Measurements from ENCODE around the gene SFTPA2.
A peak's percentile ranks its signal among the peaks of the same experiment; 100 is the strongest.
"Not testable (repeated sequence)": the region's sequence is repeated elsewhere in the genome, so short reads cannot be mapped to it uniquely, and the experiment has no call there.

Gene SFTPA2

DNA sequence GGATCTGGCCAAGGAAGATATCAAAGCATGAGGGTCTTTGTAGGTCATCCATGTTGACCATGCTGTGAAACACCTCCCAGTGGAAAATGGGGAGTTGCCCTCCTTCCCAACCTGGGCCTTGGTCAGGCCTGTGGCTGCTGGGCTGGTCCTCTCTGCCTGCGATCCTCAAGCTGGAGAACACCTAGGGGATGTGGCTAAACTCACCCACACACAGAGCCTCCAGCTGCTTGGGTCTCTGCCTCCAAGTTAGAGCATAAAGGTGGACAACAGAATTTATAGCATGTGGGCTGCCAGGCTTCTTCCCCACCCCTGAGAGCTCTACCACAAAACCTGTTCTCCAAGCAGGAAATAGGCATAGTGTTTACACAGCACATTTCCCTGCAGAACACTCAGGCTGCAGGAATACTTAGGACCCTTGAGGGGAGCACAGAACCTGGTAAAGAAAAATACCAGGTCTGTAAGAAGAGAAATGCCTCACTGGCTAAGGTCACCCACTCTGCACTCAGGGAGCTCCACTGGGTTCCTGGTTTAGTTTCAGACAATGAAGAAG lies at the start of gene SFTPA2:
Gene SFTPA2 (minus strand): TSS at position 248 of the 550 bp plus-strand sequence. CDS start 924 bp downstream, outside the sequence.
- no peak for DNase-seq

DNA sequence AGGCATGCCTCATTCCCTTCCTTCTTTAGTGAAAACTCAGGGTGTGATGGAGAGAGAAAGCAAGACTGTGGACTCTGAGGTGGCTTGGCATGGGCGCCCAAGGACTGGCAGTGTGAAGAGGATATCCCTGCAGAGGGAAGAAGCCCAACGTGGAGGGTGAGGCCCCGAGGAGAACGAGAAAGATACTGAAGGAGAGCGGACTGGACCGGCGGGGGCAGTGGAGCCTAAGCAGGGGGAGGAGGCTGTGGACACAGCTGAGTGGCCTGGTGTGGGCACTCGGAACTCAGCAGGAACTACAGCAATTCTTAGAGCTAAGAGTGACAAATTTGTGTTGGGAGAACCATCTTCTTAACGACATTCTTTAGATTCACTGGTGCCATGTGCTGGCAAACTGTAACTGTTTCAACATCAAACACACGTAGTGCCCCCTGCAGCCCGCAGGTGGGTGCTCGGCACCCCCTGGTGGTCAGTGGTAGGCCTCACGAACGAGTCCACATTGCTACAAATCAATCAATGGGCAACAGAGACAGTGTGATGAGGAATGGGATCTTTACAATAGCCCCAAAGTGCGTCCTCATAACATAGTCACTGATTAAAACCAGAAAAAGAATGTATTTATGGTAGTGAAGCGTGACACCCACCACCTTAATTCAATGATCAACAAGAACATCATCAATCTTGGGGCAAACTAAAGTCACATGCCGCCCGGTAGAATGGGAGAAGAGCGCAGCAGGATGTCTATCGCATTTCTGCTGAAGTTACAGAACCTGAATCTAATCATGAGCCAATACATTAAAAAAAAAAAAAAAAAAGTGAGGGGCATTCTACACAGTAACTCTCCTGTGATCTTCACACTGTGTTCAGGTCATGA lies 48.5 kb upstream of the SFTPA2 start:
- peak in 3 of 6 experiments; percentile 3 to 6 (median 4) for DNase-seq

DNA sequence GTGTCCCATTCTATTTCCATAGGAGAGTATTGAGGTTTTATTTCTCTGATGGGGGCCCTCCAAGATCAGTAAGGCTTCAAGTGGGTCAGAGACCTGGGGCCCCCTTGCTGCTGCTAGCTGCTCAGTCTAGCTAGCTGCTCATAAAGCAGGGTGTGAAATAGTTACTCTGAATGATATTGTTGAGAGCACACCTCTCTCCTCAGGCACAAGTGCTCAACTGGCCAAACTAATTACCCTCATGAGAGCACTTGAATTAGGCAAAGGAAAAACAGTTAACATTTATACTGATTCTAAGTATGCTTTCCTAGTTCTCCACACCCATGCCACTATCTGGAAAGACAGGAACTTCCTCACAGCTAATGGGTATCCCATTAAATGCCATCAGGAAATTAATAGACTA lies 45.1 kb upstream of the SFTPA2 start:
- DNase-seq = no peak

DNA sequence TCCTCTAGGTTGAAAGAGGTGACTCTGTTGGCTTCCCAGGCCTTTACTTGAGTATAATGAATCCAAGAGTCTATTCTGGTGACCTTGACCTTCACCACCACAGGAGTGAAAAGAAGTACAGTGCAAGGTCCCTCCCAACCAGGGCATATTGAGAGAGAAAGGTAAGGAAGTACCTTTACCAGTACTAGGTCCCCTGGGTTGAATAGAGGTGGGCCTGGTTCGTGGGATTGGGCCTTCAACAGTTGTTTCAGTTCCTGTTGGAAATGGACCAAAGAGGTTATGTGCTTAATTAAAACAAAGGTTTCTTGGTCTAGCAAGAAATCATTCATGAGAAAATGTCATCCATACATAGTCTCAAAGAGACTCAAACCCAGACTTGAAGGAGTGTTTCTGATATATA lies 44.1 kb upstream of the SFTPA2 start:
- DNase-seq = no peak

DNA sequence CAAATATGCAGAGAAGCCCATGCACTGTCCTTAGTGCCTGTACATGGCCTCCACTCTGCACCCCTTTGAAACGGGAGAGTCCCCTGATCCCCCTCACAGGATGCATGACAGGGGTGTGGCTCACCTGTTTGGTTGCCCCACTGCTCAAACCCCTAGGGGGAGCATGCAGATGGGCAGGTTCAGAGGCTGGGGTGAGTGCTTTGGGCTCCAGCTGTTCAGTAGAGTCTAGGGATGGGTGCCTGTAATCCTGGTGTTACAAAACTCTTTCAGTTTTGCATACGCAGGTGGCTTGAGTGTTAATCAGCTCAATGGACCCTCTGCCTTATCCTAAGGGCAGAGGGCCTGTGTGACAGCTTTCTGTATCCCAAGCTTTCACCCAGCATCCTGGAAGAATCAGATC lies 42.7 kb upstream of the SFTPA2 start:
- DNase-seq = no peak

DNA sequence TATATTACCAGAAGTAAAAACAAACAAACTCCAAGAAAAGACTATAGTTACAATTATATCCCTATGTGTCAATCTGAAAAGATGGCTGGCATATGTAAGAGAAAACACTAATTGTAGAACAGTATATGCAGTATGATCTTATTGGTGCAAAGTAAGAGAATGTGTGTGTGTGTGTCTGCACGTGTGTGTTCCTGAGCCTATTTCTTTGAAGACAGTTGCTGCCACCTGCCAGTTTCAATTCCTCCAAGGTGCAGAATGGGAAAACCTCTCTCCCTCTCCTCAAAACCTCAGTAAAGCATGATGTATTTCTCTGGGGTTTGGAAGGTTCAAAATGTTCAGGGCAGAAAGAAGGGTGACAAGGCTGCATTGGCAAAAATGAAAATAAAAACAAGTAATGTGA lies 41.7 kb upstream of the SFTPA2 start:
- no peak for DNase-seq

DNA sequence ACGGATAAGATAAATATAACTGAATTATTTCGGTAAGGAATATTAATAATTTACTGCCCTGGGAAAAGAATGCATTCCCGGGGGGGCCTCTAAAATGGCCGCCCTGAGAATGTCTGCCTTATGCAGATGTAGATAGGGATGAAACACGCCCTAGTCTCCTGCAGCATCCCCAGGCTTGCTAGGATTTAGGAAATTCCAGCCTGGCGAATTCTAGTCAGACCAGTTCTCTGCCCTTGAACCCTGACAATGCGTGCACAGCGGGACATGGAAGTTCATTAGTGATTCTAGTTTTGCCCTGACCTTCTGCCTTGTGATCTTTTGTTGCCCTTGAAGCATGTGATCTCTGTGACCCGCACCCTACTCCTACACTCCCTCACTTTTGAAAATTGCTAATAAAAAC lies 39.4 kb upstream of the SFTPA2 start:
- not testable (repeated sequence) for DNase-seq

DNA sequence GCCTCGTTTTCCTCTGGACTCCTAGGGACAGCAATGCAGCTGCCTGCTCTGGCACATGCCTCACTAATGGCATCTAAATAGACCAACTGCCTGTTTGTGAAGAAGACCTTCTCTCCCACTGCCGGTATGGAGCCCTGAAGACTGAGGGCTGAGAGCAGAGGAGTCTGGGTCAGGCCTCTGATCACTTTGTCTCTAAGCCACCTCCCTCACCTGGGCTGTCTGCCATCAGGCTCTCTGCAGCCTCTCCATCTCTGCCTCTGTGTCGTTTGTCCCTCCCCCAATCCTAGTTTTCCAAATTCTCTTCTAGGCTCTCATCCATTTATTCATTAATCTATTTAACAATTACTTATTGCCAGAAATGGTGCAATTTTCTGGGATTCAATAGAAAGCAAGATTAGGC lies 35.3 kb upstream of the SFTPA2 start:
- DNase-seq = no peak

DNA sequence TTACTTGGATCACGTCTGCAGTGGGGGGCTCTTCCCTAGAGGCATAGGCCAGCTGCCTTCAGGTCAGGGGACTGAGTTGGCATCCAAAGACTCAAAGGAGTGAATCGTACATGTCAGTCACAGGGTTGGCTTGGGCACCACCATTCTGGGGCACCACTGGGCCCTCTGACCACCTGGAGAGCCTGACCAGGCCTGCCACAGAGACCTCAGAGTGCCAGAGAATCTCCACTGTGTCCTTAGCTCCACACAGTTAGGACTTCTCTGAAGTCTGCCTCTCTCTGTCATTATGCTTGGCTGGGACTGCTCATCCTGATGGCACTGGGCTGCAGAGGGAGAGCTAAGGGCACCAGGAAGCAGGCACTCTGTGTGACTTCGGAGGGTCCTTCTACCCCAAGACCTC lies 34.4 kb upstream of the SFTPA2 start:
- not testable (repeated sequence) for DNase-seq

DNA sequence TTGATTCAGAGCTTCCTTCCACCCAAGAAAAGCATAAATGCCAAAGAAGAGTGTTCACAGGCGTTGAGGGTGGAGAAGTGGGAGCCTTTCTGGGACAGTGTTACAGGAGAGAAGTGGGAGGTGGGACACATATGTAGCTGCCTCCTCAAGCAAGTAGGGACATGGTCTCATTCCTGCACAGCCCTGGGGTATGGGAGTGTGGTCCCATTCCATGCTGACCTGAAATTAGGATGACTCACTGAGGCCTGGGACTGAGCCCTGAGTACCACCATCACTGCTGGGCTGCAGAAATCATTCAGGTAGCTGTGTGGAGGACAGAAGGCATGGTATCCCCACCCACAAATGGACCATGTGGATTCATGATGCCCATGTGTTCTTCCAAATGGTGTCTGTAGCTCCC lies 33.2 kb upstream of the SFTPA2 start:
- DNase-seq = no peak

DNA sequence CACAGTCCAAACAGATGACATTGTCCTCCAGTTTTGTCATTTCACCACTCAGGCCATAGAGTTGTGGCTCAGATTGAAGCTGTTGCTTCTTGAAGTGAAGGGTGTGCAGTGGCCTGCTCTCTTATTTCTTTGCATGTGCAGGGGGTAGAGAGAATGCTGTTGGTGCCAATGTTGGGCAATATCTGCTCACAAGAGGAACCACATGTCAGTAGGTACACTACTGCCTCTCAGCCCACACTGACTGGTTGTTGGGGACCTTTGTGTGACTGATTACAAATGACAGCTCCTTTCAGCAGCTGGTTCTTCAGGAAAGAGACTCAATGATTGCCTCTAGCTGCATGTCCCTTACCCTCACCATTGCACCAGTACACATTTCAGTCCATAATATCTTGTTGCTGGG lies 28.6 kb upstream of the SFTPA2 start:
- no peak for DNase-seq

DNA sequence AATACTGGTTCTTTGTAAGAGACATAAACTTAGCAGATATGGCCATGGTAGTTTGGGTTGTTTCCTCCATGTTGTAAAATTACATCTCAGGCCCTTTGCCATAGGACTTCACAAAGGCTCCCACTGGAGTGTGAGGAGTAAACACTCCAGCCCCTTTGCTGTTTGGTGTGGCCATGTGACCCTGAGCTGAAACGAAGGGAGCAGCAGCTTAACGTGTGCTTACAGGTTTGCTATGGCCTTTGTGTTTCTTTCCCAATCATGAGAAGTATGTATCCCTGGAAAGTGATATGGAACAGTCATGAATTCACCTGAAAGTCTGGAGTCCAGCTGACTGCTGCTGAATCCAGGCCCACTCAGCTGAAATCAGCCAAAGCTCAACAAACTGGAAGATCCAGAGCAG lies 26.7 kb upstream of the SFTPA2 start:
- DNase-seq = no peak

DNA sequence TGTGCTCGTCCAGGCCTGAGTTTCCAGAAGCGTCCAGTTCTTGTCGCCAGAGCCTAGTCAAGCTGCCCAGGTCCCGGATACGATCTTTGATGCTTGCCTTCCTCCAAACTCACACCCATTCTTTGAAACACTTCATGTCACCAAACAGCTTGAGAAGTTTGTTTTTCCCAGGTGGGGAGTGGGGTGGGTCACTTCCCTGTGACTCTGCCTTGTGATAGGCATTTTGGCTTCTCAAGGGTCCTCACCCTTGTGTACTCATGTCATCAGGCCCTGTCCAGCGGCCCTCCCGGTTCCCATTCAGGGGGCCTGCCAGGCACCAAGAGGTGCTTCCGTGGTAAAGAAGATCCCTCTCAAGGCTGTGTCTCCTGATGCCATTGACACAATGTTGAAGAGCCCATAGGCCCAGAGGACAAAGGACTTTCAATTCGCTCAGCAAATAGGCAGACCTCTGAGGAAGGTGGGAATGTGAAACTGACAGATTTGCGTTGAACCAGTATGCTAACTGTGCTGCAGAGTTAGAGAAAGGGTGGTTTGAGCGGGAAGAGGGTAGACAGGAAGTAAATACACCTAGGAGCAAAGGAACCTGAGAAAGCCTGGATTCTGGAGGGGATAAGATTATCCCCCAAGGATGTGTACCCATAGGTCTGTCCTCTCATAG lies 25.8 kb upstream of the SFTPA2 start:
- no peak for DNase-seq

DNA sequence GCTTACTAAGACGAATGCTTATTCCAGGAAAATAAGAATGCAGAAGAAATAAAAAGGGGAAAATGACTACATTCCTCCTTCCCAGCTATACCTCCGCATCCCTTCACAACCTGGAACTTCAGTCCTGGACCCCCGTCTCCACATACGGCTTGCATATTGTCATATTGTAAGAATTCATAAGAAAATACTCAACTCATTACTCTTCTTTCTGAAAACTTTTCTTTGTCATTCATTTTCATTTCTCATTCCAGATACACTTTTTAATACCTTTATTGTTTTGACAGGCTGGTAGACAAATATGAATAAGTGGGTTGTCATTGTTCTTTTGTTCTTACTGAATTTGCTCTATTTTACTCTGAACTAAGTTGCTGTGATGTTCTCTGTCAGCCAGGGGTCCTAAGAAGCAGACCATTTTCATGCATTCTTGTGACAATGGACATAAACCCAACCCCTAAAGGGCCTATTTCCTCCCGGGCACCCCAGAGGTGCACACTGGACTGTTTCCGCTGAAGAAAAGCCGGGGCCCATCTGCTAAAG lies 23.3 kb upstream of the SFTPA2 start:
- DNase-seq = no peak

DNA sequence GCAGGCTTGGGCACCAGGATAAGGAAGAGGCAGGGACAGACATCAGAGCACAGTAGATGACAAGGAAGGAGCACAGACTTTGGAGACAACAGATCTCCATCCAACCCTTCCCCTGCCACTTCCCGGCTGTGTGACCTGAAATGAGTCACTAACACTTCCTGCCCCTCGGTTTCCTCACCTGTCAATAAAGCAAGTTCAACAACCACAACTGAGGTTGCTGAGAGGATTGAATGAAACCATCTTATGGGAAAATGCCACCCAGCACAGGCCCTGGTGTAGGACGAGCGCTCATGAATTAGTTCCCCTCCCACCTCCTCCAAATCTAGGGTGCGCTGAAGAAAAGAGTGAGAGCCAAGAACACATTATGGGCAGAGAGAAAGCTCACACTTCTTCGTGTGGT lies 22.7 kb upstream of the SFTPA2 start:
- not testable (repeated sequence) for DNase-seq

DNA sequence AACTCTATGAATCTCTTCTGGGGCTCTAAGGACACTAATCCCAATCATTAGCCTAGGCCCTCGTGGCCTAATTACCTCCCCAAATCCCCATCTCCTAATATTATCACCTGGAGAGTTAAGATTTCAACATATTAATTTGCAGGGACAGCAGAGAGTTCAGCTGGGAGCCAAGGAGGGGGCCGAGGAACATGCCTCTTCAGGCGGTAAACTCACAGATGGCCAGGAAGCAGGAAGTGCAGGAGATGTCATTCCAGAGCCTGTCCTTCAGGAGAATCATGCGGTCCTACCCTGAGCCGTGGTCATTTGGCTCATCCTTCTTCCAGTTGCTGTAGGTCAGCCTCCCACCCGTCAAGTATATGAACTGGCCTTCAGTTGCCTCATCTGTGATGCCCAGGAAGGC lies 21.9 kb upstream of the SFTPA2 start:
- no peak for DNase-seq

DNA sequence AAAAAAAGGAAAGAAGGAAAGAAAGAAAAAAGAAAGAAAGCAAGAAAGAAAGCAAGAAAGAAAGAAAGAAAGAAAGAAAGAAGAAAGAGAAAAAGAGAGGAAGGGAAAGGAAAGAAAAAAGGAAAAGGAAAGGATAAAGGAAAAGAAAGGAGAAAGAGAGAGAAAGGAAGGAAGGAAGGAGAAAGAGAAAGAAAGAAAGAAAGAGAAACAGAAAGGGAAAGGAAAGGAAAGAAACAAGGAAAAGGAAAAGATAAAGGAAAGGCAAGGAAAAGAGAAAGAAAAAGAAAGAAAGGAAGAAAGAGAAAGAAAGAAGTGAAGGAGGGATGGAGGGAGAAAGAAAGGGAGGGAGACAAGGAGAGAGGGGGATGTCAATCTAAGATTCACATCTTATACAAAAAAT lies 20.8 kb upstream of the SFTPA2 start:
- DNase-seq = no peak

DNA sequence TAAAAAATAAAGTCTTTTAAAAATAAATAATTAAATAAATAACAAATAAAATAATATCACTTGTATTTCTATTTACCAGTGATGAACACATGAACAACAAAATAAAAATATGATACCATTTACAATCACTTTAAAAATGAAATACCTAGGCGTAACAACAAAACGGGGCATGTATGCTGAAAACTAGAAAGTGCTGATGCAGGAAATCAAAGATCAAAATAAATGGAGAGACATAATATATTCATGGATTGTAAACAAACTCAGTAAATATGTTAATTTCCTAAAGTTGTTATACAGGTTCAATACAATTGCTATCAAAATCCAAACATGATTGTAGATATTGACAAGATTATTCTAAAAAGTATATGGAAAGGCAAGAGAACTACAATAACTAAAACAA lies 19.2 kb upstream of the SFTPA2 start:
- DNase-seq = no peak

DNA sequence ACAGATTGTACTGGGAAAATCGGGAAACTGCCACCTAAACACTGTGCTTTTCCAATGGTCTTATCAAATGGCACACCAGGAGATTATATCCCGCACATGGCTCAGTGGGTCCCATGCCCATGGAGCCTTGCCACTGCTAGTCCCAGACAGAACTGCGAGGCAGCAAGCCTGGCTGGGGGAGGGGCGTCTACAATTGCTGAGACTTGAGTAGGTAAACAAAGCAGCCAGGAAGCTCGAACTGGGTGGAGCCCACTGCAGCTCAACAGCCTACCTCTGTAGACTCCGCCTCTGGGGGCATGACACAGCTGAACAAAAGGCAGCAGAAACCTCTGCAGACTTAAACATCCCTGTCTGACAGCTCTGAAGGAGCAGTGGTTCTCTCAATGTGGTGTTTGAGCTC lies 10.4 kb upstream of the SFTPA2 start:
- DNase-seq = not testable (repeated sequence)

DNA sequence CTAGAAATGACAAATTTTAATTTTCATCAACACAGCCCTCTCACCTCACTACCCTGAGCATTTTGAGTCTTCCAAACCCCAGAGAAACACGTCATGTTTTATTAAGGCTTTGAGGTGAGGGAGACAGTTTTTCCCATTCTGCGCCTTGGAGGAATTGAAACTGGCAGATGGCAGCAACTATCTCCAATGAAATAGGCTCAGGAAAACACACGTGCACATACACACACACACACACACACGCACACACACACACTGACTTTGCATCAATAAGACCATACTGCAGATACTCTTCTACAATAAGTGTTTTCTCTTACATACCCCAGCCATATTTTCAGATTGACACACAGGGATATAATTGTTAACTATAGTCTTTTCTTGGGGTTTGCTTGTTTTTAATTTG lies 3.2 kb upstream of the SFTPA2 start:
- no peak for DNase-seq

DNA sequence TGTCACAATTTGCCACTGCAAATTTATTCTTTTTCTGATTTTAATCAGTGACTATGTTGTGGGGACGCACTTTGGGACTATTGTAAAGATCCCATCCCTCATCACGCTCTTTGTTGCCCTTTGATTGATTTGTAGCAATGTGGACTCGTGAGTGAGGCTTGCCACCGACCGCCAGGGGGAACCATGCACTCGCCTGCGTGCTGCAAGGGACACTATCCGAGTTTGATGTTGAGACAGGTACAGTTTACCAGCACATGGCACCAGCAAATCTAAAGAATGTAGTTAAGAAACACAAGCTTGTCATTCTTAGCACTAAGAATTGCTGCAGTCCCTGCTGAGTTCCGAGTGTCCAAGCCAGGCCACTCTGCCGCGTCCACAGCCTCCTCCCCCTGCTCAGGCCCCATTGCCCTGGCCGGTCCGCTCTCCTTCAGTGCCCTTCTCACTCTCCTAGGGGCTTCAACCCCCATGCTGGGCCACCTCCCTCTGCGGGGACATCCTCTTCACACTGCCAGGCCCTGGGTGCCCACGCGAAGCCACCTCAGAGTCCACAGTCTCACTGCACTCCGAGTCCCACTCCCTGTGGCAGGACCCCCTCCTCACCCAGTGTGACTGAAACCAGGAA lies 2.0 kb upstream of the SFTPA2 start:
- DNase-seq = peak; percentile 17 to 47 (median 28)

DNA sequence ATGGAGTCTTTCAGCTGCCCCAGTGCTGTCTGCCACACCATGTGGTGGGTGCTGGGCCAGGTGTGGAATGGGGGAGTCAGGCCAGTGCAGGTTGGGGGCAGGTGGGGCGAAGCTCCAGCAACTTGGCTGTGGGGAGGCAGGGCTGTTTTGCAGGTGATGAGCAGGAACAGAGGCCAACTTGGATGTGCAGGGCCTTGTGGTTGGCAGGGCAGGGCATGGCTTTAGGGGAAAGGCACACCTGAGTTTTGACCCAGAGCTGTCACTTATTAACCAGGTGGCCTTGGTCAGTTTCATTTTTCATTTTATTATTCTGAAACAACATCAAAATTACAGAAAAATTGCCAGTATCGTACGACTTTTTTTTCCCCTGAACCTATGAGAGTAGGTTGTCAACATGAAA lies 1.1 kb upstream of the SFTPA2 start:
- no peak for DNase-seq

DNA sequence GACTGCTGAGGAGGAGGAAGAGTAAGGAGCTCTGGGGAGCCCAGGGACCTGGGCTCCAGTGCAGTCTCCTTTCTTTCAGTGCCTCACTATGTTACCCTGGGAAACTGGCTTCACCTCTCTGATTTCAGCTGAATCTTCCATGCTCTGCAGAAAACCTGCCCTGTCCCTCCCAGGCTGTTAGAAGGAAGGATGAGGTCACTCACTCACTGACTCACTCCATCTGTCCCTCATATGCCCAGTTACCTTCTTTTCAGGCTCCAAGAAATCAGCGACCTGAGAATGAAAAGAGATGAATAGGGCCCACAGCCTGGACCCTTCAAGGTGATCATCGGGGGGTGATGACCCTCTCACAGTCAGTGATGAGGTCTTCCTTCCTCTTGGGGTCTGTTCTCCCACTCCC lies 481 bp downstream of the SFTPA2 start:
- no peak for DNase-seq
